HEK293 (cell line): ENCODE data around the gene CRB3.
A peak's percentile ranks its signal among the peaks of the same experiment; 100 is the strongest.

ENCODE experiments used
- CTCF ChIA-PET: fragments of 350-600 bp; formaldehyde crosslinking; extraction: SDS; loops from one replicate; lab custom pipeline; 2021; ENCODE audit warnings: antibody characterized with exemption; lab: Yijun Ruan, JAX
- POLR2A ChIA-PET: fragments of 300-600 bp; formaldehyde crosslinking; extraction: SDS; loops from one replicate; lab custom pipeline; 2020; ENCODE audit warnings: antibody characterized with exemption, inconsistent platforms; lab: Yijun Ruan, JAX
- H3K27ac ChIP-seq: fragments of 200-500 bp; sonication (Bioruptor generic); 2 replicates; pipeline ENCODE4 v1.5.1; 2014; ENCODE audit warnings: low read depth, low read length, control low read depth, inconsistent platforms; ENCODE audit errors: extremely low read depth
- H3K36me3 ChIP-seq, 2 experiments: fragments of 200-500 bp in 1 of 2; sonication (Bioruptor generic) in 1 of 2; 1 replicate in 1 of 2; 2 replicates in 1 of 2; pipeline ENCODE4 v1.5.1; 2014 to 2017; ENCODE audit warnings: inconsistent platforms in 2 of 2, low read length in 2 of 2; ENCODE audit not compliant: control insufficient read depth in 2 of 2, insufficient read depth in 1 of 2
- H3K4me1 ChIP-seq: fragments of 200-500 bp; sonication (Bioruptor generic); 2 replicates; pipeline ENCODE4 v1.5.1; 2014; ENCODE audit warnings: mild to moderate bottlenecking, low read length, inconsistent platforms; ENCODE audit not compliant: control insufficient read depth, insufficient read depth
- H3K4me3 ChIP-seq: 2 replicates; pipeline ENCODE4 v1.5.1; 2011; ENCODE audit warnings: low read depth, mild to moderate bottlenecking, control low read depth, low read length, moderate library complexity
- H3K9me3 ChIP-seq: fragments of 200-500 bp; sonication (Bioruptor generic); 2 replicates; pipeline ENCODE4 v1.5.1; 2014; ENCODE audit warnings: low read depth, low read length, inconsistent platforms; ENCODE audit not compliant: control insufficient read depth, insufficient read depth
- BCL6B ChIP-seq: fragments of 450-650 bp; formaldehyde crosslinking; IDR thresholded peaks from 2 replicates; pipeline ENCODE4 v1.5.1; 2017; ENCODE audit warnings: missing biosample characterization, missing genetic modification characterization
- GFI1B ChIP-seq: fragments of 450-650 bp; formaldehyde crosslinking; IDR thresholded peaks from 2 replicates; pipeline ENCODE4 v1.5.1; 2016; ENCODE audit warnings: missing biosample characterization, missing genetic modification characterization
- GLIS1 ChIP-seq: fragments of 450-650 bp; formaldehyde crosslinking; IDR thresholded peaks from 2 replicates; pipeline ENCODE4 v1.5.1; 2016; ENCODE audit warnings: missing biosample characterization, missing genetic modification characterization
- HOXC10 ChIP-seq: sonication (generic); formaldehyde crosslinking; IDR thresholded peaks from 2 replicates; pipeline ENCODE4 v1.8.1; 2023; ENCODE audit warnings: mild to moderate bottlenecking, missing genetic modification reagents
- PATZ1 ChIP-seq: fragments of 450-650 bp; formaldehyde crosslinking; IDR thresholded peaks from 2 replicates; pipeline ENCODE4 v1.5.1; 2016; ENCODE audit warnings: missing biosample characterization, missing genetic modification characterization
- PBX3 ChIP-seq: sonication (generic); formaldehyde crosslinking; IDR thresholded peaks from 2 replicates; pipeline ENCODE4 v1.8.1; 2022; ENCODE audit warnings: mild to moderate bottlenecking, moderate library complexity, missing genetic modification reagents
- PRDM2 ChIP-seq: fragments of 450-650 bp; formaldehyde crosslinking; IDR thresholded peaks from 2 replicates; pipeline ENCODE4 v1.5.1; 2016; ENCODE audit warnings: missing biosample characterization, missing genetic modification characterization, borderline replicate concordance
- REST ChIP-seq: fragments of 450-650 bp; formaldehyde crosslinking; IDR thresholded peaks from 2 replicates; pipeline ENCODE4 v1.5.1; 2016; ENCODE audit warnings: missing biosample characterization, missing genetic modification characterization
- SALL2 ChIP-seq: fragments of 450-650 bp; formaldehyde crosslinking; IDR thresholded peaks from 2 replicates; pipeline ENCODE4 v1.5.0; 2017; ENCODE audit warnings: missing biosample characterization, mild to moderate bottlenecking, missing genetic modification characterization, borderline replicate concordance
- SP3 ChIP-seq: fragments of 450-650 bp; formaldehyde crosslinking; IDR thresholded peaks from 2 replicates; pipeline ENCODE4 v1.5.1; 2016; ENCODE audit warnings: missing biosample characterization, missing genetic modification characterization
- SP7 ChIP-seq: fragments of 450-650 bp; formaldehyde crosslinking; IDR thresholded peaks from 2 replicates; pipeline ENCODE4 v1.5.1; 2016; ENCODE audit warnings: missing biosample characterization, missing genetic modification characterization
- YY1 ChIP-seq: fragments of 450-650 bp; formaldehyde crosslinking; IDR thresholded peaks from 2 replicates; pipeline ENCODE4 v1.5.1; 2018; ENCODE audit warnings: missing biosample characterization, missing genetic modification characterization
- ZBTB20 ChIP-seq: fragments of 450-650 bp; formaldehyde crosslinking; IDR thresholded peaks from 2 replicates; pipeline ENCODE4 v1.5.1; 2016; ENCODE audit warnings: missing biosample characterization, missing genetic modification characterization
- ZFHX2 ChIP-seq: fragments of 450-650 bp; formaldehyde crosslinking; conservative IDR thresholded peaks from 2 replicates; pipeline ENCODE4 v1.5.1; 2016; ENCODE audit warnings: missing biosample characterization, missing genetic modification characterization
- ZFP37 ChIP-seq: fragments of 450-650 bp; formaldehyde crosslinking; IDR thresholded peaks from 2 replicates; pipeline ENCODE4 v1.5.1; 2016; ENCODE audit warnings: missing biosample characterization, missing genetic modification characterization
- ZIC2 ChIP-seq: fragments of 450-650 bp; formaldehyde crosslinking; IDR thresholded peaks from 2 replicates; pipeline ENCODE4 v1.5.1; 2016; ENCODE audit warnings: missing biosample characterization, missing genetic modification characterization
- ZNF341 ChIP-seq: fragments of 450-650 bp; formaldehyde crosslinking; IDR thresholded peaks from 2 replicates; pipeline ENCODE4; 2016; ENCODE audit warnings: low read depth, missing biosample characterization, missing genetic modification characterization
- ZNF837 ChIP-seq: fragments of 450-650 bp; formaldehyde crosslinking; IDR thresholded peaks from 2 replicates; pipeline ENCODE4 v1.5.1; 2016; ENCODE audit warnings: missing biosample characterization, missing genetic modification characterization
- ZNF843 ChIP-seq: fragments of 450-650 bp; formaldehyde crosslinking; IDR thresholded peaks from 2 replicates; pipeline ENCODE4 v1.5.1; 2016; ENCODE audit warnings: missing biosample characterization, missing genetic modification characterization
- ZXDB ChIP-seq: fragments of 450-650 bp; formaldehyde crosslinking; IDR thresholded peaks from 2 replicates; pipeline ENCODE4 v1.5.1; 2016; ENCODE audit warnings: missing biosample characterization, missing genetic modification characterization

CRB3 gene

GRCh38 chr19:6424195-6424938, 39.7 kb upstream of the CRB3 start, which contains the start of gene KHSRP (continued):
- TF ChIP-seq ZIC2 (tag by site-specific recombination), result peak; percentile 90
- TF ChIP-seq ZNF837, result no peak
- TF ChIP-seq PATZ1 (tag by site-specific recombination), result peak; percentile 98
- TF ChIP-seq ZNF843 (tag by site-specific recombination), result no peak
- TF ChIP-seq BCL6B, result no peak
- TF ChIP-seq SALL2 (tag by site-specific recombination), result no peak
- TF ChIP-seq HOXC10 (CRISPR knock-in tag), result peak; percentile 77; the same call in 1 of the 2 replicates
- no peak for TF ChIP-seq ZFP37 (tag by site-specific recombination)
- TF ChIP-seq ZBTB20 (tag by site-specific recombination), result no peak
- TF ChIP-seq GLIS1 (tag by site-specific recombination), result peak; percentile 79
- TF ChIP-seq ZXDB (tag by site-specific recombination), result no peak

- Histone ChIP-seq H3K9me3 (no peaks in the 10 kb centered on the region), H3K36me3 (peaks cover 4 to 33% of the 10 kb centered on the region in 2 experiments; a peak in 1 of 3 replicates), H3K4me1 (peaks cover 7% of the 10 kb centered on the region), H3K27ac (peak overlapping the region; percentile 50), H3K4me3 (no peak overlapping the region)
- POLR2A ChIA-PET, result interaction anchor here (0.5 to 2.1 kb wide), 20 partner anchors 9 to 412 kb away, joined by 3 to 25 read pairs (median 4); partner anchors contain the start of genes ALKBH7, CLPP, GPR108 and GTF2F1
- CTCF ChIA-PET, result interaction anchor here (0.6 to 1.3 kb wide), 6 partner anchors 297 to 1444 kb away, joined by 3 to 6 read pairs (median 4); no protein-coding TSS in a partner anchor
- peak; percentile 99 for TF ChIP-seq SP3
- peak; percentile 79 for TF ChIP-seq ZNF341 (tag by site-specific recombination)
- TF ChIP-seq PBX3, result peak; percentile 99
- TF ChIP-seq ZFHX2 (tag by site-specific recombination), result peak; percentile 92
- TF ChIP-seq REST (tag by site-specific recombination), result no peak
- TF ChIP-seq YY1 (tag by site-specific recombination), result peak; percentile 80
- TF ChIP-seq SP7 (tag by site-specific recombination), result peak; percentile 34
- TF ChIP-seq PRDM2 (tag by site-specific recombination), result no peak
- peak; percentile 77 for TF ChIP-seq ZXDB (tag by site-specific recombination)
- TF ChIP-seq GFI1B (tag by site-specific recombination), result peak; percentile 90
These were observed 38.9 kb upstream of the CRB3 start for GRCh38 chr19:6424939-6425731.
